K562 (cell line): ENCODE measurements around the gene SERTAD3. TPM values are rescaled to one million over a fixed set of nuclear protein-coding genes. Genes with fewer than 3 reads are reported as not detected.
A peak's percentile ranks its signal among the peaks of the same experiment; 100 is the strongest.

Source experiments
- ATAC-seq: fragments of 200-7000 bp; cut with Tn5 transposase; 3 replicates; pipeline ENCODE4 v1.9.1; 2020; ENCODE audit warnings: moderate library complexity
- BruUV-seq: library from RNA; stranded (reverse); fragments of 400-500 nt; replicated peaks from 2 replicates; lab custom pipeline; 2021; lab: Mats Ljungman, UMichigan
- CTCF ChIA-PET: fragments of 300-600 bp; formaldehyde crosslinking; extraction: SDS; loops from one replicate; lab custom pipeline; 2021; ENCODE audit warnings: low intra/inter-chr PET ratio; lab: Yijun Ruan, JAX
- POLR2A ChIA-PET: fragments of 300-600, 350-650 bp; sonication (Branson Sonifier 250); formaldehyde crosslinking; extraction: SDS; loops from one replicate; lab custom pipeline; 2021; ENCODE audit warnings: antibody characterized with exemption, inconsistent platforms; lab: Yijun Ruan, JAX
- DNase-seq, 4 experiments: peaks; one replicate each; pipeline versions ENCODE4 v3.0.0 to v3.0.0-alpha.2; 2011 to 2018; ENCODE audit warnings: low spot score in 3 of 4, mixed read lengths in 3 of 4; ENCODE audit errors: extremely low read depth in 1 of 4
- FAIRE-seq: peaks from 2 replicates; lab custom pipeline; 2011; peaks lifted over from hg19 to GRCh38; lab: Jason Lieb, UNC
- H2AFZ ChIP-seq: 2 replicates; pipeline ENCODE4 v1.6.0; 2011; ENCODE audit warnings: low read depth, low read length, control low read depth, inconsistent platforms
- H3K27ac ChIP-seq: fragments of 200-600 bp; 3 replicates; pipeline ENCODE4 v1.8.0; 2011; ENCODE audit warnings: low read depth, mild to moderate bottlenecking, control low read depth, inconsistent platforms, low read length, moderate library complexity, mixed read lengths; ENCODE audit errors: extremely low read depth
- H3K27me3 ChIP-seq, 2 experiments: fragments of 300-600 bp in 1 of 2; 2 replicates in 1 of 2; 3 replicates in 1 of 2; pipeline versions ENCODE4 v1.6.0 to v1.8.0; 2011; ENCODE audit warnings: inconsistent platforms in 2 of 2, low read length in 2 of 2, mild to moderate bottlenecking in 1 of 2, mixed read lengths in 1 of 2, moderate library complexity in 1 of 2; ENCODE audit not compliant: control insufficient read depth in 2 of 2, insufficient read depth in 2 of 2
- H3K36me3 ChIP-seq: fragments of 300-600 bp; 3 replicates; pipeline ENCODE4 v1.8.0; 2011; ENCODE audit warnings: mild to moderate bottlenecking, low read length, inconsistent platforms; ENCODE audit not compliant: control insufficient read depth, insufficient read depth
- H3K4me1 ChIP-seq, 2 experiments: fragments of 200-600 bp in 1 of 2; replicated peaks in 1 of 2; 2 replicates in 1 of 2; 3 replicates in 1 of 2; pipeline versions ENCODE4 v1.5.1 to v1.8.0; 2011; ENCODE audit warnings: inconsistent platforms in 2 of 2, low read length in 2 of 2, mild to moderate bottlenecking in 1 of 2, mixed read lengths in 1 of 2, moderate library complexity in 1 of 2; ENCODE audit not compliant: control insufficient read depth in 2 of 2, insufficient read depth in 2 of 2
- H3K4me2 ChIP-seq: 2 replicates; pipeline ENCODE4 v1.6.1; 2011; ENCODE audit warnings: low read length, control low read depth, inconsistent platforms, mixed read lengths; ENCODE audit not compliant: insufficient read depth
- H3K4me3 ChIP-seq: fragments of 200-600 bp; sonication (generic), shearing (Covaris generic); 2 replicates; pipeline ENCODE4 v1.5.1; 2016; ENCODE audit warnings: control low read depth, inconsistent platforms
- H3K79me2 ChIP-seq: fragments of 200-600 bp; 3 replicates; pipeline ENCODE4 v1.8.0; 2011; ENCODE audit warnings: low read length, inconsistent platforms; ENCODE audit not compliant: control insufficient read depth, insufficient read depth
- H3K9ac ChIP-seq, 2 experiments: 2 replicates each; pipeline versions ENCODE4 v1.6.0 to v1.6.1; 2011; ENCODE audit warnings: low read depth in 2 of 2, low read length in 2 of 2, control low read depth in 1 of 2, inconsistent platforms in 1 of 2, mild to moderate bottlenecking in 1 of 2, mixed read lengths in 1 of 2; ENCODE audit not compliant: insufficient read depth in 1 of 2
- H3K9me1 ChIP-seq: one replicate; pipeline ENCODE4 v1.6.0; 2011; ENCODE audit warnings: inconsistent platforms, mild to moderate bottlenecking, low read length, moderate library complexity; ENCODE audit not compliant: control insufficient read depth, insufficient read depth
- H3K9me3 ChIP-seq: replicated peaks from 2 replicates; pipeline ENCODE4 v1.5.1; 2011; ENCODE audit warnings: low read depth, low read length, inconsistent platforms; ENCODE audit not compliant: control insufficient read depth, insufficient read depth
- H4K20me1 ChIP-seq: replicated peaks from 2 replicates; pipeline ENCODE4 v1.6.1; 2011; ENCODE audit warnings: low read length, inconsistent platforms, mixed read lengths; ENCODE audit not compliant: control insufficient read depth, insufficient read depth
- HOXB6 ChIP-seq: fragments of 250-450 bp; sonication (Bioruptor Pico); IDR thresholded peaks from 2 replicates; pipeline ENCODE4 v1.5.1; 2022; ENCODE audit warnings: mild to moderate bottlenecking, borderline replicate concordance
- MCM5 ChIP-seq: fragments of 450-650 bp; IDR thresholded peaks from 2 replicates; pipeline ENCODE4 v1.6.1; 2016; ENCODE audit warnings: low read depth
- ZFX ChIP-seq: sonication (generic); formaldehyde crosslinking; IDR thresholded peaks from 2 replicates; pipeline ENCODE4 v1.8.0; 2022; ENCODE audit warnings: mild to moderate bottlenecking, missing genetic modification reagents, moderate library complexity
- ZKSCAN1 ChIP-seq: fragments of 150-350 bp; IDR thresholded peaks from 2 replicates; pipeline ENCODE4 v1.6.1; 2016; ENCODE audit warnings: low read depth, low read length
- ZKSCAN8 ChIP-seq: fragments of 200-800 bp; sonication (Bioruptor generic); IDR thresholded peaks from 2 replicates; pipeline ENCODE4 v1.6.1; 2016; ENCODE audit warnings: missing genetic modification characterization, missing compliant biosample characterization
- ZNF121 ChIP-seq: sonication (generic); formaldehyde crosslinking; conservative IDR thresholded peaks from 2 replicates; pipeline ENCODE4 v1.8.0; 2022; ENCODE audit warnings: missing genetic modification reagents
- ZNF282 ChIP-seq: sonication (generic); formaldehyde crosslinking; IDR thresholded peaks from 2 replicates; pipeline ENCODE4 v1.8.1; 2023; ENCODE audit warnings: missing genetic modification reagents
- WGBS: fragments of 100-300 bp; shearing (Covaris generic); methylation state at CpG from one replicate; pipeline ENCODE4 v1.1.6; 2016; ENCODE audit warnings: low coverage, mixed read lengths; ENCODE audit not compliant: insufficient coverage; ENCODE audit errors: missing lambda C conversion rate; 5-methylcytosine and 5-hydroxymethylcytosine counted together
- in situ Hi-C: fragments of 300-500 bp; cut with MboI; formaldehyde crosslinking; loops from 4 replicates; pipeline ENCODE4 v1.15.0; 2018; ENCODE audit warnings: inconsistent platforms, mixed read lengths
- intact Hi-C: fragments of 100-400 bp; cut with micrococcal nuclease; formaldehyde crosslinking; loops from 2 replicates; pipeline ENCODE4 v1.14.2; 2022
- polyA plus RNA-seq, 8 experiments: library from polyadenylated mRNA; depleted of rRNA in 4 of 8; stranded (reverse) in 5 of 8; unstranded in 3 of 8; fragments of >200 nt; fragmentation: Nextera tagmentation in 2 of 8; fragmentation: Illumina TruSeq in 1 of 8; extraction: Ambion mirVana in 2 of 8; extraction: Trizol in 1 of 8; gene quantifications; 2 replicates each; pipeline versions ENCODE4 v1.2.1 to v1.2.3, GENCODE V29; 2011 to 2014; ENCODE audit warnings: inconsistent platforms in 1 of 8, missing spikeins in 1 of 8
- total RNA-seq, 7 experiments: library from RNA; depleted of rRNA in 6 of 7; stranded (reverse); fragments of >200 nt in 6 of 7; fragmentation: Illumina TruSeq in 2 of 7; extraction: Trizol in 2 of 7; gene quantifications; 2 replicates each; pipeline versions ENCODE4 v1.2.1 to v1.2.3, GENCODE V29; 2011 to 2021; ENCODE audit warnings: low replicate concordance in 1 of 7

Gene SERTAD3
- total and polyA plus RNA-seq, 9 of the 15 experiments (the other 6 are each of a cell fraction or from before 2014, with no cell fraction given): 5.4 to 28.9 (median 17.5) TPM

- WGBS: 85% methylated on average over 5 of the region's 5 CpGs
- Histone ChIP-seq H3K4me1 (peaks cover 30 to 56% of the 10 kb centered on the region in 2 experiments), H3K9me1 (no peaks in the 10 kb centered on the region), H3K4me2 (no peak overlapping the region), H3K9me3 (no peaks in the 10 kb centered on the region), H3K27me3 (no peaks in the 10 kb centered on the region), H4K20me1 (no peaks in the 10 kb centered on the region), H3K36me3 (peaks cover 13% of the 10 kb centered on the region; the same call in 2 of the 3 replicates), H2AFZ (no peak overlapping the region), H3K27ac (no peak overlapping the region), H3K9ac (no peak overlapping the region), H3K79me2 (peaks cover 33% of the 10 kb centered on the region), H3K4me3 (no peak overlapping the region)
- FAIRE-seq (no peak), DNase-seq (no peak), ATAC-seq (no peak)
- no TSS peak for BruUV-seq
- CTCF ChIA-PET: interaction anchor here (0.8 kb wide), 1 partner anchor 25 kb away, joined by 3 read pairs; the partner anchor contains the start of gene SERTAD3
- in situ Hi-C loops (no loop called here), intact Hi-C loops (no loop called here)
- TF ChIP-seq MCM5 (no peak), HOXB6 (no peak), ZNF121 (CRISPR knock-in tag) (peak; percentile 97)
- POLR2A ChIA-PET: interaction anchor here (0.5 to 5.7 kb wide), 5 partner anchors 9 to 773 kb away, joined by 3 to 34 read pairs (median 9); partner anchors contain the start of gene BLVRB
These were observed 24.4 kb downstream of the SERTAD3 start for GRCh38 chr19:40419780-40420179.

GRCh38 chr19:40419066-40419612 is 25.0 kb downstream of the SERTAD3 start:
- H3K79me2 ChIP-seq: peaks cover 26% of the 10 kb centered on the region
- peaks cover 30 to 60% of the 10 kb centered on the region in 2 experiments for H3K4me1 ChIP-seq
- no peak for ATAC-seq
- in situ Hi-C loops (no loop called here), intact Hi-C loops (no loop called here)
- peak overlapping the region in 1 of 2 experiments; percentile 68; a peak in 2 of 4 replicates for H3K9ac ChIP-seq
- no peak overlapping the region for H2AFZ ChIP-seq
- H3K4me3 ChIP-seq: no peak overlapping the region
- H3K9me3 ChIP-seq: no peaks in the 10 kb centered on the region
- BruUV-seq: no TSS peak
- no peaks in the 10 kb centered on the region for H4K20me1 ChIP-seq
- H3K27ac ChIP-seq: no peak overlapping the region
- H3K9me1 ChIP-seq: no peaks in the 10 kb centered on the region
- H3K36me3 ChIP-seq: peaks cover 13% of the 10 kb centered on the region; the same call in 2 of the 3 replicates
- ChIA-PET POLR2A (interaction anchor here (1.1 kb wide), 1 partner anchor 23 kb away, joined by 3 read pairs; no protein-coding TSS in a partner anchor), CTCF (no interaction called here)
- no peaks in the 10 kb centered on the region for H3K27me3 ChIP-seq
- 0 out of 2 replicates have a peak, but pooled peaks have one; percentile 0 for TF ChIP-seq ZKSCAN8 (CRISPR knock-in tag)
- TF ChIP-seq ZNF282 (CRISPR knock-in tag): no peak
- no peak for TF ChIP-seq ZFX
- 0 out of 2 replicates have a peak, but pooled peaks have one; percentile 11 for TF ChIP-seq ZKSCAN1
- no peak for DNase-seq
- no peak overlapping the region for H3K4me2 ChIP-seq
- WGBS: 63% methylated on average over 4 of the region's 5 CpGs
- no peak for FAIRE-seq
